AML-193 (cell line): ENCODE results near the gene SPIN2A.
"Not testable (repeated sequence)": the region's sequence is repeated elsewhere in the genome, so short reads cannot be mapped to it uniquely, and the experiment has no call there.

Source experiments
- DNase-seq, 2 experiments: peaks; one replicate each; lab custom pipeline; 2025; lab: John Stamatoyannopoulos, UW

Gene SPIN2A

DNA sequence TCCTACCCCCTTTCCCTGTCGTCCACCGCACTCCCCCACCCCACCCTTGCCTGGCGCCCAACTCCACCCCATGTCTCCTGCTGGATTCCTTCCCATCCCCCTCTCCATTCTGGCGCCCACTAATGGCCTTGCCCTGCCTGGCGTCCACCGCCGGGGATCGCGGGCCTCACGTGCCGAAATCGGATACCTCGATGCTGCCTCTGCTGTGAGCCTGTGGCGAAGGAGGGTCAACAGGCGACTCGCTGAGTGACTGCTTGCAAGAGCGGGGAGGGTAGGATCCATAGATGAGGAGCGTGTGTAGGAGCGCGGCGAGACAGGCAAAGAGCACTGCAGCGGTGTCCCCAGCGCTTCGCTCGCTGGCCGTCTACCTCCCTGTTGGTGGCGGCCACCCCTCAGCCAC is at the start of gene SPIN2A:
TSS of gene SPIN2A (minus strand) at position 325 of the 400 bp plus-strand sequence. CDS start 800 bp downstream, outside the sequence.
- DNase-seq = not testable (repeated sequence)

DNA sequence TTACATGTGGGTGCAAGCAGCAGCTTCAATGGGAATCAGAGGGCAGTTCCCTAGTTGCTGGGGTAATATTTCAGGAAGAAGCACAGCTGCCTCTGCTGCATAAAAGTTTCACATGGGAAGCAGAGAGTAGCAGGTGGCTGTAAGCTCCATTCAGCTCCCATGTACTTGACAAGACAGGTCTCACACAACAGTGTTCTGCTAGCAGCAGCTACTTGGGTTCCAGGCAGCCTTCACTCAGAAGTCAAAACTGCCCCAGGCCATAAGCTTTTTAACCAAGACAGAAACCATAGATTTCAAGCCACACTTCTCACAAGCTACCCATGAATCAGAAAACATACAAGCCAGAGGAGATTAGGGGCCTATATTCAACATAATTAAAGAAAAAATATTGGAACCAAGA is 41.4 kb upstream of the SPIN2A start:
- DNase-seq = no peak

DNA sequence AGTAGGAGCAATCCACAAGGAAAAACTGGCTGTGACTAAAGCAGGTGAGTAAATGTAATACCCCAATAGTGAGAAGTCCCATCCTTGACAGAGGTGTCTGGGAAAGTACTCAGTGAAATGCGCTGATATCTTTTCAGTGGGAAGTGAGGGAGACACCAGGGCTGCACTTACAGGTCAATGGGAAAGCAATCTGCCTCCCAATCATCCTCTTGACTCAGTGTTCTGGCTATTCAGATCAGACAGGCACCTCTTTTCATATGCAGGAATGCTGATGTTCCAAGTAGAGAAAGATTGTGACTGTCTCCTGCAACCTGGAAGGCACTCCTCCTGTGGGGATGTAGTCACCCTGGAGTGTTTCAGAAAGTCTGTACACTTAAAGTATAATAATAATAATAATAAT is 39.9 kb upstream of the SPIN2A start:
- DNase-seq = no peak

DNA sequence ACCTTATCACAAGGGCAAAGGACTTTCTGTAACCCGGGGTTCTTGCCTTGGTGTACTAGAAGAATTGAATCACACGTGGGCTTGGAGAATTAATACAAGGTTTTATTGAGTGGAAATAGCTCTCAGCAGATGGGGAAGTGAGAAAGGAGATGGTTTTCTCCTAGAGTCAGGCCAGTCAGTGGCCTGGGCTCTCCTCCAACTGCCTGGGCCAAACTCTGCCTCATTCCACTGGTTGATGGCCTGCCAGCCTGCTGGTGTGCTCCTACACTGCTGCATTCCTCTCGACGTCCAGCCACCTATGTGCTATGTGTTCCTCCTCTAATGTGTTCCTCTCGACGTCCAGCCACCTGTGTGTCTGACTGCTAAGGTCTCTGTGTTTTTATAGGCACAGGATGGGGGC is 35.3 kb upstream of the SPIN2A start:
- DNase-seq = no peak

DNA sequence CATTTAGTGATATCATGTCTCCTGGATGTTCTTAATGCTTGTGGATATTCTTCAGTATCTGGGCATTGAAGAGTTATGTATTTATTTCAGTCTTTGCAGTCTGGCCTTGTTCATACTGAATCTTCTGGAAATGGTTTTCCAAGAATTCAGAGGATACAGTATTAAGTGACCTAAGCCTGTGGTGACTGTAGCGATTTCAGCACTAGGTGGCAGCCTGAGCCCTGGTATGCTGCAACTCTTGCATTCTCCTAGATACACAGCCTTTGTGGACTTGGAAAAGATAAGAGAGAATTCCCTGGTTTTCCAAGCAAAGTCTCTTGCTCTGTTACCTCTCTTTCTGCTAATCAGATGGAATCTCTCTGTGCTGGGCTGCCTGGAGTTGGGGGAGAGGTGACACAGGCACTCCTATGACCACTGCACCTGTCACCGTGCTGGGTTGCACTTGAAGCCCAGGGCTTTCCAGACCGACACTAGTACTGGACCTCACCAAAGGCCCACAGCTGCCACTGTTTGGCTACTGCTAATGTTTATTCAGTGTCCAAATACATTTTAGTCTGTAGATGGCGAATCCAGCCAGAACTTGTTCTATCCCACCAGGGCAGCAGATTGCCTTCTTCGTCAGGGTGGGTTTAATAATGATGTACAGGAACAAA is 19.3 kb upstream of the SPIN2A start:
- DNase-seq = no peak

- no peak for DNase-seq
These were observed 18.0 kb upstream of the SPIN2A start for GRCh38 chrX:57155171-57155570.

- DNase-seq = not testable (repeated sequence)
These were observed 15.0 kb upstream of the SPIN2A start for GRCh38 chrX:57152222-57152621.

GRCh38 chrX:57138674-57139073 is 1.5 kb upstream of the SPIN2A start:
- DNase-seq = no peak

- DNase-seq = no peak
These were observed 304 bp upstream of the SPIN2A start for GRCh38 chrX:57137501-57137900.

DNA sequence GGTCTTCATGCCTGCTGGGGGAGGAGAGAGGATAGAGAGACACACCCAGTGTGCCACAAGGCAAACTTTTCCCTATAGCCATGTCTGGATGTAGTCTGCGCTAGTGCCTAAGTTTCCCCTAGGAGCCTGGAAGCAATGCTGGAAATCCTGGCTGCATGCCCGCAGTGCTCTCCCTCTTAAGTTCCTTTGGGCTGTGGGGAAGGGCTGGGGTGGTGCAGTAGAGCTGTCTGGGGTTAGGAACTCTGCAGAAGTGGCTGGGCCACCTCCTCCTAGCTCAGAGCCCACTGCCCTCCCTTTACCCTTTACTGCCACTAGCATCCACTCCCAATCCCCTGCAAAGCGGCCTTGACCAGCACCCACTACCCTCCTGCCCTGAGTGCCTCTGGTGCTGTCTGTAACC is 608 bp downstream of the SPIN2A start:
- not testable (repeated sequence) for DNase-seq

DNA sequence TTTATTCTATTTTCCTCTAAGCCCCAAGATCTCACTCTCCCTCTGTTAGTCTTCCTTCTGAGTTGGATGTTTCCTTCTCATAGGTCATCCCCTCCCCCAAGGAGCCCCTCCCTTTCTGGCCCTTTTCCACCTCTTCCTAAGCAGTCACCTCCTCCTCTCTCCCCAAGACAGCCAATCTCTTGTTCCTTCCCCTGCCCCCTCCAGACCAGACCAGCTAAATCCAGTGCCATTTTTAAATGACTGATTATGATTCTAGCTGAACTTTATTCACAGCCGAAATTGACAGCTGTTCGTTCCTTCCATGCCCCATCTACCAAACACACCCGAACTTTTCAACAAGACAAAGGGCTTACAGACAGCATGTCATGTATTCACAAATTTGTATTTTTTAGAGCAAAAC is 1.9 kb downstream of the SPIN2A start:
- DNase-seq = no peak

- DNase-seq = no peak
These were observed 2.5 kb downstream of the SPIN2A start for GRCh38 chrX:57134702-57135101.

DNA sequence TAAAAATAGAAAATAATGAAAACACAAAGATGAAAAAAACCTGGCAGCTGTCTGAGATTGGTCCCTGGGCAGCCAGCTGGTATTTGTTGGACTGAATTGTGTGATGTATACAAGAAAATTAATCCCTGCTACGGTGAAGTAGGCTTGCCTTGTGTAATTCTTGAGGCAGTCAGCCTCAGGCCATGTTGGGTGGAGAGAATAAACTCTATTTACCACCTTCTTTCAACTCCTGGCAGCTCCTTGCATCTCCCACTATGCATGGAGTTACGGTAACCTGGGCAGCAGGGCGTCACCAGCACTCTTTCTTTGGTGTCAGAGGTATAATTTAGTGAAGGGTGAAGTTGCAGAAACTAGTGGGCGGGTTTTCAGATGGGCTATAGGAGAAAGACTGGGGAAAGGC is 3.5 kb downstream of the SPIN2A start:
- DNase-seq = no peak

GRCh38 chrX:57133284-57133683 is 3.9 kb downstream of the SPIN2A start:
- not testable (repeated sequence) for DNase-seq

DNA sequence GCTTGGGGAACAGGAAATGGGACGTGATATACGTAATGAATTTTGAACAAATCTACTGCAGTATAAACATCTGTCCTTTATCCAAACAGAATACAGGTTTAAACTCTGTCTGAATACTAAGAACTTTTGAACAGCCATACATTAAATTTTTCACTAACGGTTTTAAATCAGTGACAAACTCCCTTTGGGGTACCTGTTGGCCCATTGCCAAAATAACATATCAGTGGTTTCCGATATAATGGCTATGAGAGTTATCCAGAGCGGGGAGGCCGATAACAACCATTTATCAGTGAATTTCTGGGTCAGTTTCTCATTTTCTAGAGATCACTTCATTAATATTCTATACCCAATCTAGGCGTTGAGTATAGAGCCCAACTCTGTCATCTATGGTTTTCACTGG is 5.2 kb downstream of the SPIN2A start:
- DNase-seq = no peak

GRCh38 chrX:57121816-57122215 is 15.4 kb downstream of the SPIN2A start:
- no peak for DNase-seq

DNA sequence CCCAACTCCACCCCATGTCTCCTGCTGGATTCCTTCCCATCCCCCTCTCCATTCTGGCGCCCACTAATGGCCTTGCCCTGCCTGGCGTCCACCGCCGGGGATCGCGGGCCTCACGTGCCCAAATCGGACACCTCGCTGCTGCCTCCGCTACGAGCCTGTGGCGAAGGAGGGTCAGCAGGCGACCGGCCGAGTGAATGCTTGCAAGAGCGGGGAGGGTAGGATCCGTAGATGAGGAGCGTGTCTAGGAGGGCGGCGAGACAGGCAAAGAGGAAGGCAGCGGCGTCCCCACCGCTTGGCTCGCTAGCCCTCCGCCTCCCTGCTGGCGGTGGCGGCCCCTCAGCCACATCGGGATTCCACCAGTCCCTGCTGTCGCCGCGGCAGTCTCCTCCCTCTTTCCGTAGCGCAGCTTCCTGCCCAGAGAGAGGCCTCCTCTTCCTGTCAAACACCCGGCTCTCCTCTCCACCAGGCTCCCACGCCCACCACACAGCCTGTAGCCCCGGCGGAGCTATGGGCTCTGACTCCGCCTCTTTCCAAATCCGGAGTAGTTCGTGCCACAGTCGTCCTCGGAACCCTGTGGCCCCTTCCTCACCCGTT is 15.9 kb downstream of the SPIN2A start, which contains the start of gene SPIN2B:
TSS of gene SPIN2B (minus strand) at position 387 of the 594 bp plus-strand sequence.
- peak; percentile 57 to 61 for DNase-seq

DNA sequence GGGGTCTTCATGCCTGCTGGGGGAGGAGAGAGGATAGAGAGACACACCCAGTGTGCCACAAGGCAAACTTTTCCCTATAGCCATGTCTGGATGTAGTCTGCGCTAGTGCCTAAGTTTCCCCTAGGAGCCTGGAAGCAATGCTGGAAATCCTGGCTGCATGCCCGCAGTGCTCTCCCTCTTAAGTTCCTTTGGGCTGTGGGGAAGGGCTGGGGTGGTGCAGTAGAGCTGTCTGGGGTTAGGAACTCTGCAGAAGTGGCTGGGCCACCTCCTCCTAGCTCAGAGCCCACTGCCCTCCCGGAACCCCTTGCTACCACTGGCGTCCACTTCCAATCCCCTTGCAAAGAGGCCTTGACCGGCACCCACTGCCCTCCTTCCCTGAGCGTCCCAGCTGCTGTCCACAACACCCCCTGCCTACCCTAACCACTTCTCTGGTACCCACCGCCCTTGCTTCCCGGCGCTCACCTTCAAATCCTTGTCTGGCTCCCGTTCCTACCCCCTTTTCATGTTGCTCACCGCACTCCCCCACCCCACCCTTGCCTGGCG is 16.5 kb downstream of the SPIN2A start:
- not testable (repeated sequence) for DNase-seq

DNA sequence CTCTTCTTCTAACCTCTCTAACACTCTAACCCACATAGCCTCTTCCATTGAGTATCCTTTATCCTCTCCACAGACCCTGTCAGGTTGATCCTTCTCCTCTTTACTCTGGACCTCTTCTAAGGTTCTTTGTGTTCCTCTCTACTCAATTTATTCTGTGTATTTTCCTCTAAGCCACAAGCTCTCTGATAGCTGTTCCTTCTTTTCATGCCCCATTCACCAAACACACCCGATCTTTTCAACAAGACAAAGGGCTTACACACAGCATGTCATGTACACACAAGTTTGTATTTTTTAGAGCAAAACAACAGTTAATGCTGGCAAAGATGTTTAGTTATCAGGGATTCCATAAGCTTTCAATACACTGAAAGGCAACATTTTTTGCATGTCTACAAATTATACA is 17.8 kb downstream of the SPIN2A start:
- DNase-seq = no peak

DNA sequence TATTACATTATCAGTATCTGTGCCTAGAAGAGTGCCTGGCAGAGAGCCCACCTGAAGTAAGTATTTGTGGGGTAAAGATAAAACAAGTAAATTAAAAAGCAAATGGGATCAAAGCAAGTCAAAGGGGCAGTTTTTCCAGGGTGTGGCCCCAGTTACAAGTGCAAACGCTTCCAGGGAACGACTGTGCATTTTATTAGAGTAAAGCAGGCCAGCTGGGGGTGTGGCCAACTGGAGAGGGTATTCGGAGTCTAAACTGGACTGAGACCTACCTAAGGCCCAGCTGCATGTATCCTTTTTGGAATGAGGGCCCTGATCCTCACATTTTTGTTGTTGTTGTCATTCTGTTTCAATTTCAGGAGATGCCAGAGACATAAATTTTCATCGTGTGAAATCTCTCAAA is 19.6 kb downstream of the SPIN2A start:
- not testable (repeated sequence) for DNase-seq

GRCh38 chrX:57104921-57105398 is 32.2 kb downstream of the SPIN2A start:
- DNase-seq = no peak

DNA sequence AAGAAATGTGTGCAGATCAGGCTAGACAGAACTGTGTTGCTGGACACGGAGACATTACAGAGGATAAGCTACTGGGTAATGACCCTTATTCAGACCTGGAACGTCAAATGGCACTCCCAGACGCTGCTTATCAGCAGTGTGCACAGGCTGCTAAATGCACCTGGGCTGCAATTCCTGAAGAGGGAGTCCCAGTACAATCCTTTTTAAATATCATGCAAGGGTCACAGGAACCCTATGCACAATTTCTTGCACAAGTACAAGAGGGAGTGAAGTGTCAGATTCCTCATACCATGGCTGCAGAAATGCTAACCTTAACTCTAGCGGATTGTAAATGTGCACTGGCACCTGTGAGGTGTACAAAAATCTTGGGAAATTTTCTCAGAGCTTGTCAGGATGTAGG is 32.8 kb downstream of the SPIN2A start:
- no peak for DNase-seq

GRCh38 chrX:57103489-57103888 is 33.7 kb downstream of the SPIN2A start:
- DNase-seq = no peak
